HG03135 (cell line): ENCODE results near the gene AP2B1.
A peak's percentile ranks its signal among the peaks of the same experiment; 100 is the strongest.
"Not testable (repeated sequence)": the region's sequence is repeated elsewhere in the genome, so short reads cannot be mapped to it uniquely, and the experiment has no call there.

ENCODE experiments used
- ATAC-seq: cut with Tn5 transposase; IDR thresholded peaks from one replicate; pipeline ENCODE4 v1.9.1; 2021; ENCODE audit warnings: mild to moderate bottlenecking, moderate library complexity; ENCODE audit not compliant: unreplicated experiment

AP2B1 gene

DNA sequence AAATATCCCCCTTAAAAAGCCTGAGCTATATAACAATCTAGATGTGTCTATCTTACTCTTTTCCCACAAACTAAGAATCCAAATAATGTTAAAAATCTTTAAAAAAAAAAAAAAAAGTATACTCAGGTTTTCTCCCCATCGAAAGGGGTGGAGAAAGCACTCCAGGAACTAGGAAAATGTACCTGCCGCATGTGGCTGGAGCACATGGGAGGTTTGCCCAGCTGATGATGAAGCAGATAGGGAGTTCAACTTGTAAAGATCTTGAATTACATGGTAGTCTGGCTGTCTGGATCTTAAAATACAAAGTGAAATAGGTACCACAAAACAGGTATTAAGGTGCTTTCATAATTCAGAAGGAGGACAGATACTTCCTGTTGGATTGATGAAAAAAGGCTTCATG is 17.7 kb upstream of the AP2B1 start:
- ATAC-seq, result no peak

DNA sequence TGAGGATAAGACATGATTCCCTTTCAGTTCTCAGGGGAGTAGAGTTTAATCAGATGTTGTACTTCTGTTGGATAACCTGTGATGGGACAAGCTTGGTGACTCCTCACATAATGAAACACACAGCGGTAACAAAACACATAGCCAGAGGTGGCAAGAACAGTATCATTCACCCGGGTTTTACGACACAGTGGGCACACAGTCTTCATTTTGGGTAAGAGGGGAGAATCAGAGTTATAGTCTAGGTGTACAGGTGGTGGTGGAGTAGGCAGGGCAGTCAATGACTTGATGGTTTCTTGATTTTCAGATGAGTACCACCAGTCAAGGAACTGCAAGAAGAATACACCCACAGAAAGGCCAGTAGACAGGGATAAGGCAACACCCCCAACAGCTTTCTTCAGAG is 11.4 kb upstream of the AP2B1 start:
- ATAC-seq, result no peak

DNA sequence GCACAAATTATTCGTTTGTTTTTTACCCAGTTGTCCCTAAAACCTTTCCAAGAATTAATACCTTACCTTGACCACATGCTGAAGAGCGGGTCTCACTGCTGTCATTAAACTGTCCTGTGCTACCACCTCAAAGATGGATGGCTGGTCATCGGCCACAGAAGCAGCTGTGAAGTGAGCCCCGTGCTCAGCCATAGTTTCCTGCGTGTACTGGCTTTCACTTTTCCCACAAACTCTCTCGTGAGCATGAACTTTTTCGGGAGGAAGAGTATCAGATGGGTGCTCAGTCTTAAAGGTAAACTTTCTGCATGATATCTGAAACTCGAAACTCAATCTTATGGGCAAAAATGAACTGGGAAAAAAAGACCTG is 9.3 kb upstream of the AP2B1 start:
- ATAC-seq, result no peak

DNA sequence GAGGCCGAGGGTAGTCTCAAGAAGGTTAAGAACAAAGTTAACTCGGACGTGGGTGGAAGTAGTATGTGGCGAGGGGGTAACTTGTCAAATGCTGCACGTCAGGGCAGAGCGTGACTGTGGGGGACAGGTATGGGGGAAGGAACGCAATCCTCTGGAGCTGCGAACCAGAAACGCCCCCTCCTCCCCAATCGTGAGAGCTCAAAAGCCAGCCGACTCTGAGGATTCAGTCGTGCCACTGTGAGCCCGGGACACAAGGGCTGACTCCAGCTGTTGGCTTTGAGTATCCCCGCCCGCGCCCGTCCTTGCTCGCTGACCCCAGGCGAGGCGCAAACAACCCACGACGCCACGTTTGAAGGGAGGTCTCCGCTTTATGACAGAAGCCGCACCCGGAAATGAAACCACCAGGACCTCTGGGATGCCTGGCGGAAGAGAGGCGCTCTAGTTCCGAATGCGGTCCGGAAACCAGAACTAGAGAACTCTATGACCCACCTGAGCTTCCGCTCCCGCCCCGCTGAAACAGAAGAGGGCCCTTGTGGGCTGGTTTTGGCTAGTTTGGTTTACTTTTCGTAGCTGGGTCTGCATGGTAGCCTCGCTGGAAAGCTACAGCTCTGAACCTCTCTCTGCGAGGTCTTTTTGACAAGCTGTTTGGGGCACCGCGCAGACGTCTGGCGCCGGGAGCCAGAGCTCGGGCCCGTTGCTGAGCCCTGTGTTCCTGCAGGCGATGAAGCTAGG is 8.8 kb upstream of the AP2B1 start, which contains the start of gene PEX12:
Gene PEX12 (minus strand): TSS at position 375 of the 732 bp plus-strand sequence. CDS start 550 bp downstream, outside the sequence.
- ATAC-seq, result peak; percentile 78

DNA sequence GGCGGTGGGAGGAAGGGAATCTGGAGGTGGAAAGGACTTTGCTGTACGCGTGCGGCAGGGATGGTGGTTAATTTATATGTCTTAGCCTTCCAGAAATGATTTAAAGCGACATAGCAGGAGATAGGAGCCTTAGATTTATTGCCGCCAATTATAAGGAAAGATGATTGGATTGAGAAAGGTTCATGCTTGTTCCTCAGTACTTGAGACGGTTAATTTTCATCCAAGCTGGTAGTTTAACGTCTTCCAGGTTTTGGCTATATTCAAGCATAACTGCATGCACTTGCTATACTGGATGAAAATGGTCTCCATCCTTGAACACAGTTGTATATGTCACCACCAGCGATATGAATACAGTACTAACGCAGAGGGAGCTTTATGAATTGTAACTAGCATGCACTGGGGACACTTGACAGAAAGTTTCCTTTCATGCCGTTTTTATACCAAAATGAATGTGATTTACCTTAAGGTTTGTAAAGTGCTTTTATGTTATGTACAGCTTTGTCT is 8.1 kb upstream of the AP2B1 start:
- ATAC-seq, result no peak

DNA sequence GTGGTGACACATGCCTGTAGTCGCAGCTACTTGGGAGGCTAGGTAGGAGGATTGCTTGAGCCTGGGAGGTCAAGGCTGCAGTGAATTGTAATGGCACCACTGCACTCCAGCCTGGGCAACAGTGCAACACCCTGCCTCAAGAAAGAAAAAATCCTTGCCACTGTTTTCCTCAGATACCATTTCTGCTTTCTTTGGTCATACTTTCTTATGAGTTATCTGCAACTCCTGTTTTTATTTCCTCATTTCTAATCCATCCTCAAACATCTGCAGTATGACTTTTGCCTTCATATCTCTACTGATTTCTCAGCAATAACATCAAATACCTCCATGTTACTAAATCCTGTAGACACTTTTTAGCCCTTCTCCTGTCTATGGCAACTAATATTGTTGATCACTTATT is 3.1 kb upstream of the AP2B1 start:
- no peak for ATAC-seq

DNA sequence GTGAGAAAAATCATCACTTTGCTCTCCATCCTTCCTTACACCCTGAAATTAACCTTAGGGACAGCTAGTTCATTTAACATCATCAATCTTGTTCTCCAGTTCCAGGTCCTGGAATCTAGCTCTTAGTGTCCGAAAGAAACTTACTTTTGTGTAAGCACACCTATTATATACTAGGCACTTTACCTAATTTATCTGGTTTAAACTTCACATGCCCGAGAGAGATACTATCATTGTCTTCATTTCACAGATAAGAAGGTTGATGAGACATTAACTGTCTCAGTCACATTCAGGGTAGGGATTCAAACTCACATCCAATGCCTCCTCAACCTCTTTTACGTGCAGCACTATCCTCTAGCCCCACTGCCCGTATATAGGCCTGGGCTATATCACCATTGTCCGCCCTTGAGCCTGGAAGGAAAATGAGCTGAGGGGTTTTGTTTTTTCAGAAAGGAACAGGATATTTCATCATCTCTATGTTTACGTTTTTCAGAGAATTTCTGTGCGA is 501 bp upstream of the AP2B1 start:
- peak; percentile 16 for ATAC-seq

DNA sequence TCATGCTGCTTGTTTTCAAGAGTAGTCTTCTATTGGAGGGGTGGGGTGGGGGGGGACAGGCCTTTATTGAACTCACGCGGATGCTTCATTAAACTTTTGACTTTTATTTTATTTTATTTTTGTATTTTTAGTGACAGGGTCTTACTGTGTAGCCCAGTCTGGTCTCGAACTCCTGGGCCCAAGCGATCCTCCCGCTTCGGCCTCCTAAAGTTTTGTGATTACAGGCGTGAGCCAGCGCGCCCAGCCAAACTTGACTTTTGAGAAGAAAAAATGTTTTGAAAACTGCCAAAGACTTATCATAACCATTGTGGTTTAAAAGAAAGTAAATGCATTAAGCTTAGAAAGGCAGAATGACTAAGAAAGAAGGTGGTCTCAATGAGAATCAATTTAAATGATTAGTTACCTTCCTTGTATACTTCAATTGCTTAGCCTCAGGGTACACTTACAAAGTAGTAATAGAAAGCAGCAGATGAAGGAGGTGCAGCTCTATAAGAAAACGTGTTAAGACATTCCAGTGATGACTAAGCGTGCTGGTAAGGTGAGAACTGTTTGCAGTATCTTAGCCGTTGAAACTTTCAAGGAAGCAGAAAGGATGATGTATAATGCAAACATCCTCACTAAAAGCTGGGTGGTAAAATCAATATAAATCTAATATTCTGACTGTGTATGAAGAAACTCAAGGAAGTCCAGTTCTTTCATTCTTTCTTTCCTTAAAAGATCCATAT is 1.2 kb downstream of the AP2B1 start:
- no peak for ATAC-seq

DNA sequence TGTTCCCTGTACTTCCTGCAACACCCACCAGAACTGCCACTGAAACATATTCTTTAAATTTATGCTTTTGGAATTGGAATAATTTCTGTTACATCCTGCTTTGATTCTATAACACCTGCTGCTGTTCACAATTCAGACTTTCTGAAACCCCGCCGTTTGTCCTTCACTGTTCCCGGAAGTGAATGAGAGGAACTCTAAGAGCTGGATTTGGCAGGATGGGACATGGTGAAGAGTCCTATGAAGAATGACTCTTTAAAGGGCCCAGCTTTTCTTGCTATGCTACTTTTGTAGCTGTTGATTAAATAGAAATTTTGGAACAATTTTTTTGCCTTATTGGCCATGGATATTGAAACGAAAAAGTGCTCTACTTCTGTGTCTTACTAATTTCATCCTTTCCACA is 8.9 kb downstream of the AP2B1 start:
- no peak for ATAC-seq

DNA sequence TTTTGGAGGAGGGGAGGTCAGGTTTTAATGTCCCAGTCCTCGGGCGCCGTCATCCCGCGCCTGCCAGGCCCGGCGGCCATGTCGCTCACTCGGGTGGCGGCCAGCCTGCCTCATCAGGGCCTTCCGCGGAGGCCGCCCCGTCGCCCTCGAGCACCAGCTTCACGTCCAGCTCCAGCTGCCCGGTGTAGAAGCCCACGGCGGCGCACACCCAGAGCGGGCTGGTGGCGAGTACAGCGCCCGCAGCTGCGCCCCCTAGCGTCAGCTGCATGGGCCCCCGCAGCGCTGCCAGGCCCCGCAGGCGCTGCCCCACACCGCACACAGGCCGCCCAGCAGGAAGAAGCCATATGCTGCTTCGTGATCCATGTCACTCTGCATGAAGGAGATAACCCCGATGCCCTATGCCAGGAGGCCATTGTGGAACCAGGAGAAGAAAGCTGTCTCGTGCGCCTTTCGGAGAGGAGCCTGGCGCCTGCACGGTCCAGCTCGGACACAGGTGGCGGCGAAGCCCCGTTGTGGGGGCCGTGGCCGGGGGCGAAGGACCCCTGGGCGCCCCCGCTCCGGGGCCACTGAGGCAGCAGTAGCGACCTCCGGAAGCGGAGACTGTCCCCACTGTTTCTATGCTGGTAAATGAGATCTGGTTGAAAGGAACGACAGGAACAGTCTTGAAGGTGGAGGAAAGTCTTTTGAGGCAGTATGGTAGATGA is 9.6 kb downstream of the AP2B1 start:
- no peak for ATAC-seq

DNA sequence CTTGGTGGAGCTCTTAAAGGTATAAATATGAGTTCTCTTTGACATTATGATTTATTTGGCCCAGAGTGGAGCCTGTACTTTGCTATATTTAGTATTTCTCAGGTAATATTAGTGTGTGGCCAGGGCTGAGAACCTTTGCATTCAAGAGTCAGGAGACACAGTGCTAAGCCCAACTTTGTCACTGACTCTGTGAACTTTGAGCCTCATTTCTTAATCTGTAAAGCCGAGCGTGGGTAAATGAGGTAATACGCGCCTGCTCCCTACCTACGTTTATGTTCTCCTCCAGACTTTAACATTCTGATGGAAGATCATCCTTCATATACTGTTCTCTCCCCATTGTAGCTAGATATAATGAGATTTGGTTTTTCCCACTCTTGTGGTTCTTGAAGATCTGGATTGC is 10.5 kb downstream of the AP2B1 start:
- ATAC-seq, result no peak

DNA sequence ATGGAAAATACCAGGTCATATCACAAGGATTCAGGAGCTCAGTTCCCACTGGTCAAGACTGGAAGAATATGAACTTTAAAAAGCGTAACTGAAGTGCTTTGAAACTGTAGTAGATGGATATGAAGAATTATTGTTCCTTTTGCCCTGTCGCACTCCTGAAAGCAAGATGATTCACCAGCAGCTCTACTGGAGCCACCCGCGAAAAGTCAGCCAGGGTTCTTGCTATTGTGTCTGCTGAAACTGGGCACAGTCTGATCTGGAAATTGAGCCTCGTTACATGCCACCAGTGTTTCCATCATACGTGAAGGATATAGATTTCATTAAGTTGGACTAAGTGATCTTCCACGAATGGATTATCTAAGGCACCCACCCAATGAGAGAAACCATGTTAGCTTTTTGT is 16.6 kb downstream of the AP2B1 start:
- no peak for ATAC-seq

DNA sequence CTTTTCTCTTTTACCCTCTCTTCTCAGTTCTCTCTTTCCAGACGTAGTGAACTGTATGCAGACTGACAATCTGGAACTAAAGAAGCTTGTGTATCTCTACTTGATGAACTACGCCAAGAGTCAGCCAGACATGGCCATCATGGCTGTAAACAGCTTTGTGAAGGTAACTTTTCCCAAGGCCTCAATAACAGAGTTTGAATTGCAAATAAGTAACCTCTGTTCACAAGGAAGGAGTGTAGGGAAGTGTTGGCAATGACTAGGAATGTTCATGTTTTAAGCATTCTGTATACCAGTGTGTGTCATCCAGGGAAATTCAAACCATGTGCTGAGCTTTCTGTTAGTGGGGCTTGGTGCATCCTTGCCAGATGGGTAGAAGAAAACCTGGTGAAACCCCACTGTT is 18.6 kb downstream of the AP2B1 start:
- ATAC-seq, result no peak

DNA sequence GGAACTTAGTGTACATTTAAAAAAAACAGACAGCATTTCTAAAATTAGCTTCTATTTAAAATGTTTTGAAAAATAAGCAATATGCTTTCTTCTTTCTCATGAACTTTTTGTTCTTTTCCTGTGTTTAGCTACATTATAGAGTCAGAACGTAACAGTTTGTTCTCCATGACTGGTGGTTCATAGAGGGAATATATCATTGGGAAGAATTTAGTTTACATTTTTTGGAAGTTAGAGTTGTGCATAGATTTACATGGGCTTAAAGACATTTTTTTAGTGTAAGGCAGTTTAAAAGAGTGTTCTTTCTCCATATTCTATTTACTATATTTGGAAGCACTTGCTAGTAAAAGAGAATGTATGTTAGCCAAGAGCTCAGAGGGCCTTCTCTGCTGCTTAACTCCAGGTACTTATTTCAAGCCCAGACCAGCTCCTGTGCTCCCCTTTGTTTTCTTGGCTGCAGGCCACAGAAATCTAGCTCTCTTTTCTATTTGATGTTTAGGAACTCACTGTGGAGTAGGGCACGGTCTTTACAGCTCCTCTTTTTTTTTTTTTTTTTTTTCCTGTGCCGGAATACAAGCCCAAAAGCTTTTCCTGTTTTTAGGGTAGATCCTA is 20.2 kb downstream of the AP2B1 start:
- ATAC-seq, result no peak

DNA sequence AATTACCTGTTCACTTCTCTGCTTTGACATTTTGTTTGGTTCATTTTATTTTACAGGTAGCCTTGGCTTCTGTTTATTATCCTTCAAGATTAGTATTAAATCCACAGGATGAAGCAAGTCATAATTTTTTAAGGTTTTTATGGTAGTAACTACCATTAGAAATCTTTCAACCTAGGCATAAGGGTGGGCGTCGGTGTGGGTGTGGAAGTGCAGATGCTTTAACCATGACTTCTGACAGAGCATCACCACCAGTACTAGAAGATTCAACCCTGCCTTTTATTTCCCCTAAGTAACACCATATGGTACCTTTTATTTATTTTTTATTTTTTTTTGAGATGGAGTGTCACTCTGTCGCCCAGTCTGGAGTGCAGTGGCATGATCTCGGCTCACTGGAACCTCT is 22.7 kb downstream of the AP2B1 start:
- no peak for ATAC-seq

DNA sequence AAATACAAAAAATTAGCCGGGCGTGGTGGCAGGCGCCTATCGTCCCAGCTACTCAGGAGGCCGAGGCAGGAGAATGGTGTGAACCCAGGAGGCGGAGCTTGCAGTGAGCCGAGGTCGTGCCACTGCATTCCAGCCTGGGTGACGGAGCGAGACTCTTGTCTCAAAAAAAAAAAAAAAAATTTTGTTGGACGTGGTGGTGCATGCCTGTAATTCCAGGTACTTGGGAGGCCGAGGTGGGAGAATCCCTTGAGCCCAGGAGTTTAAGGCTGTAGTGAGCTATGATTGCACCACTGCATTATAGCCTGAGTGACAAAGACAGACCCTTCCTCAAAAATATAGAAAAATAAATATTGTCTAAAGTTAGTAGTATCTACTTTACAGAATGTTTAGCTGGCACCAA is 23.6 kb downstream of the AP2B1 start:
- not testable (repeated sequence) for ATAC-seq

DNA sequence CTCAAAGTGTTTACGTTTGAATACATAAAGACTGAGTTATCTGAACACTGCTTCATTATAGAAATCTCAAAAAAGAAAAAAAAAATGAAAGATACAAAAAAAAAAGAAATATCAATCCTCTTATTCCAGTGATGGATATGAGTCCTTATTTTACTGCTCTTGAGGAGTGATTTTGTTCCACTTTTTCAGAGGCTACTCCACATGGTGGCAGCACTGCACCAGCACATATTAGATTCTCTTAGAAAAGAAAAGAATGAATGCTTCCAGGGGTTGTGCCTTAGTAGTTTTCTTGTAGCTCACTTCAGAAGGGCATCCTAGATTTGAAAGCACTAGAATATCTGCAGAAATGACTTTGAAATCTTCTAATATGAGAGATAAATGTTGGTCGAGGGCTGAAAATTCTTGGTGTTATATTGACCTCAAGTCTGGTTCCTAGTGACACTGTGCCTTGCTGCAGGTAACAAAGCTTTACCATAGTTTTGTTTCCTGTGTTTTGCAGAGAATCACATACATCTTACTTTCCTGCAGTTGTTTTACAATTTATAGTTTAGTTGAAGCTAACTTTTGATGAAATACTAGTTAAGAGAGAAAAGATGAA is 25.9 kb downstream of the AP2B1 start:
- ATAC-seq, result no peak

DNA sequence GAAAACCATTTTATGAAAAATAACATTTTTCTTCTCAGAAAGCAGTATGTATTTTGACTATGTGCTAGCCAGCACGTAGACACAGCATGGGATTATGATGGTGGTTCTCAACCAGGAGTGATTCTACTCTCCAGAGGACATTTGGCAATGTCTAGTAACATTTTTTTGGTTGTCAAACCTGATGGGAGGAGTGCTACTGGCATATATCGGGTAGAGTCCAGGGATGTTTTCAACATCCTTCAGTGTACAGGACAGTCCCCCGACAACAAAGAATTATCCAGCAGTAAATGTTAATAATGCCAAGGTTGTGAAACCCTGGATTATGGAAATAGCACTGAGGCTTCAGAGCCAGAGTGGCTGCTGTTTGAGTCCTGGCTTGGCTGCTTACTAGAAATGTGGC is 27.7 kb downstream of the AP2B1 start:
- ATAC-seq, result no peak

DNA sequence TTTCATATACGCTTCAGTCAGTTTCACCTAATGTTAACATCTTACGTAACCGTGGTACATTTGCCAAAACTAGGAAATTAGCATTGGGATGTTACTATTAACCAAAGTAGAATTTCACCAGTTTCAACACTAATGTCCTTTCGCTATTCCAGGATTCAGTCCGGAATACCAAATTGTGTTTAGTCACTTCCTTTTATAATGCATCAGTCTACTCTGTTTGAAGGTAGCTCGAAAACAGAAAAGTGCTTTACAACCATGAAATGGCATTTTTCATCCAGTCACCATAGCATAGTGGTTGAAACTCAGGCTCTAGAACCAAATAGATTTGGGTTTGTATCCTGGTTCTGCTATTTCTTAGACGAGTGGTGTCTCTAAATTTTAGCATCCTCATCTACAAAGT is 29.4 kb downstream of the AP2B1 start:
- no peak for ATAC-seq

DNA sequence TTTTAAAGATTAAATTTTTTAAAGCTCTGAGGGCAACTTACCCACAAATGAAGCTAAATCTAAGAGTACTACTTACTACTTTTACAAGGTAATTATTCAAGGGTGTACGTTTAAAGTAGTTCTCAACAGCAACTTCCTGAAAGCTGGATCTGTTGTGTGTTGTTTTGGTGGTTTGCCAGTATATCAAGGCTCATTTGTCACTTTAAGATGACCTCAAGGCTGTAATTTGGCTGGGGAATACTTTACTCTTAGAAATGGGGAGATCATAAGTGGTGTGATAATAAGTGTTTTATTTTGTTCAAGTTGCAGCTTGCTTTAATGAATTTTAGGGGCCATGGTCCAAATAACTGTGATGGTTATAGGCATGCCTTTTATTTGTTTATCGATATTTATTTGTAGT is 30.4 kb downstream of the AP2B1 start:
- ATAC-seq, result no peak

DNA sequence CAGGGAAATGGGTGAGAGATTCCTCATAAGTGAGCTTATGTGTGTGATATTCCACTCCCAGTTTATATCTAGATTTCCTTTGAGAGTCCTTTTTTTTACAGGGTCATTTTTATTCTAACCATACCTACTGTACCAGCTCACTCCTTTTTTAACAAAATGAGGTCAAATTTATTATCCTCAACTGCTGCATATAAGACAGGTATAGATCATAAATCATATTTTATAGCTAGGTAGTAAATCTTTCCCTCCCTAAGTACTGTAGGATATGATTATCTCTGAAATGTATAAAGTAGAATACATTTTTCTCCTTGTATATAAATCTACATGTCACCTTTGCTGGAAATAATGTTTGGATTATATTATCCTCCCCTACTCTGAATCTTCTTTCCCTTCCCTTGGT is 31.5 kb downstream of the AP2B1 start:
- ATAC-seq, result no peak
